NK-92 treated with Interleukin-12 subunit alpha and Interleukin-12 subunit beta, amount 100 ng/mL, for 24 hours (cell line): Measurements from ENCODE around the gene ARL14.

ENCODE experiments used
- DNase-seq: peaks from one replicate; lab custom pipeline; 2025; lab: John Stamatoyannopoulos, UW

The ARL14 gene

DNA sequence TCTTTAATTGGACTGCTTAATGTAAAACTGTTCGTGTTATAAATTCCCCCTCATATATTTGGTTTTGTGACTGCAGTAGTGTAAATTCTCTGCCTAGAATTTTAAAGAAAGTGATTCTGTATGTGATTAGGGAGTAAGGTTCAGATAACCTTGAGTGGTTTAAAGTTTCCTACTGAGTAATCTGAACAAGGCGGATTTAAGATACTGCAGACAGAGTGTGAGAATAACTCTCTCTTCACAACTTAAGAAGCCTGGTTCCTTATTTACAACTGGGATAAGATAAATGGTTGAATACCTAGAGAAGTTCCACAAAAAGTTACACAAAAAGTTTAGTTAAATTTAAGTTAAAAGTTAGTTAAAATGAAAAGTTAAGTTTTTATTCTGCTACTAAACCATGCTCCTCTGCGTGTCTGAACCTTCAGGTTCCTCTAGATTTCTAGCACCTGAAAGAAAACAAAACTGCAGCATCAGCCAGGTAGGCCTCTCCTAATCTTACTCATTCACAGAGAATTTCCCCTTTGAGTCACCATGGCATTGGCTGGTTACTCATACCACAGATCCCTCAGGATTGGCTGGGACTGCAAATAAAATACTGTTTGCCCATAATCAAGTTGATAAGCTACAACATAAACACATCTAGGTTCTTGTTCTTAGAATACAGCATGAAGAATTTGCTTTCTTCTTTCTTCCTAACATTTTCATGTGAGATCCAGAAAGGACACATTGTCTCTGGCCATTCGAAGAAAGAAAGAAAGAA, at the start of gene ARL14:
Gene ARL14, plus strand, starts transcription at position 614 of the 757 bp plus-strand sequence. CDS start 187 bp downstream, outside the sequence.
- no peak for DNase-seq

GRCh38 chr3:160629491-160629890, 47.5 kb upstream of the ARL14 start:
- DNase-seq, result no peak

- DNase-seq, result no peak
Observed at GRCh38 chr3:160633361-160634083, 43.4 kb upstream of the ARL14 start.

DNA sequence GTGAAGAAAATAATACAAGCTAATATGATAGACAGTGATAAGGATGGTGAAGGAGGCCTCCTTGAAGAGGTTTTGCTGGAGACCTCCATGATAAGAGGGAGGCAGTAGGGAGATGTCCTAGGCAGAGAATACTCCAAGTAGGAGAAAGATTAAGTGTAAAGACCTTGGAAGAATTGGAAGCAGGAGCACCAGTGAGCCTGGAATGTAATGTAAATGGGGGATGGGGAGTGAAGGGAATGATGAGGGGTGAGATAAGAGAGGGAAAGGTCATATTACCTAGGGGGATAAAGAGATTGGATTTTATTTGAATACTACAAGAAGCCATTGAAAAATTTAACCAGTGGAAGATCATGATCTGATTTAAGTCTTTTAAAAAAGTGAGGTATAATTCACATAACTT, 41.7 kb upstream of the ARL14 start:
- no peak for DNase-seq

DNA sequence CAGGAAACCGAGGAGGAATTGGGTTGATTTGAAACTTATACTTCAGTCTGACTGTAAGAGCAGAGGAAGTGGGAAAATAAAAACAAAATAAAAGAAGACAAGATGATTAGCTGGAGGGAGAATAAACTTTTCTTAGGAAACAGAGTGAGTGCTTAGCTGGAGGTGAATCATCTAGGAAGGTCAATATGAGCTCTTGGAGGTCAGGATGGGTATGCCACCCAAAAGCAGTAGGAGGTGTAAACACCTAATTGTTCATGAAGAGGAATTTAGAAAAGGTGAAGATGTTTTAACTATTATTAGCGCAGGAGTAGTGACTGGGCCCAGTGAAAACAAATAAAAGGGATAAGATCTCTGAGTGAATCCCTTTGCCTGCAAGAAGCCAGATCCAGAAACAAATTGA, 39.9 kb upstream of the ARL14 start:
- DNase-seq, result no peak

DNA sequence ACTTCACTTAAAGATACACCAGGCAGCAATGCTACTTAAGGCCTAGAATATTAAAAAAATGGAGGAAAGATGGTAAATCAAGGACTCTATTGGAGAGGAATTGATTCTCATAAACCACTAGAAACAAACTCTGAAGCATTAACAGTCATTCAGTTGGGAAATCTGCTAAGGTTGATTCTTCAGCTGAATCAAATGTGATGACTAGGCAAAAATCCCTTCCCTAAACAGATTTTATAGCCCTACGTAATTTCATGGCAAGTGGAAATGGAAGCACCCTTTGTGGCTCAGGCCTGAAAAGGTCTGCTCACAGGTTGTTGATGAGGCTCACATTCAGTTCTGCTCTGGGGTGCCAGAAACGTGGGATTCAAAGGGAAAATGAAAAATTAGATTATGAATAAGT, 38.8 kb upstream of the ARL14 start:
- DNase-seq, result no peak

DNA sequence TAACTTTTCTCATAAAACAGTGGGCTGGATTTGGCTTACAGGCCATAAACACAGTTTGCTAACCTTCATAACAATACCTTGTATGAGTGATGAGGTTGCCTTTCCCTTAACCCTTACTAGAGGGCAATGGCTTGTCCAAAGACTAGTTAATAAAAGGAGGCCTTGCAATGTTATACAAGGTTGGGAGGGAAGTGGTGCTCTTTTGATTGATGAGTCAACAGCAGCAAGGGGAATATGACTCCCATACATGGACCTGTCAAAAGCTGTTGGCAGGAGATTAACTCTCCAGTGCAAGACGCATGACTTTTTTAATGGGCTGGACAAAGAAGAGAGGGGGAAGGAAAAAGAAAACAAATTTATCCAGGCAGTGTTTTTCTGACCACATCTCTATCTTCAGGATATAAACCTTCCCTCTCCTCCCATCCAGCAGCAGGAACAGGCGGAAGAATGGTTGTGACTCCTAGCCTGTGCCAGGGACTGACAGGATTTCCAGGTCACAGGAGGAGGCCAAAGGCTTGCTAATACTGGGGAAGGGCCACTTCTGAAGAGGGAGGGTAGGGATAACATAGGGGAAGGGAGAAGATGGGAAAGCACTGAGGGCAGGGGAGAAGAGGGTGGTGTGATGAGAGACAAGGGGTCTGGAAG, 35.2 kb upstream of the ARL14 start:
- DNase-seq, result no peak

- no peak for DNase-seq
Observed at GRCh38 chr3:160643994-160644393, 33.0 kb upstream of the ARL14 start.

- DNase-seq, result no peak
Observed at GRCh38 chr3:160644491-160644890, 32.5 kb upstream of the ARL14 start.

- DNase-seq, result no peak
Observed at GRCh38 chr3:160648701-160649100, 28.3 kb upstream of the ARL14 start.

DNA sequence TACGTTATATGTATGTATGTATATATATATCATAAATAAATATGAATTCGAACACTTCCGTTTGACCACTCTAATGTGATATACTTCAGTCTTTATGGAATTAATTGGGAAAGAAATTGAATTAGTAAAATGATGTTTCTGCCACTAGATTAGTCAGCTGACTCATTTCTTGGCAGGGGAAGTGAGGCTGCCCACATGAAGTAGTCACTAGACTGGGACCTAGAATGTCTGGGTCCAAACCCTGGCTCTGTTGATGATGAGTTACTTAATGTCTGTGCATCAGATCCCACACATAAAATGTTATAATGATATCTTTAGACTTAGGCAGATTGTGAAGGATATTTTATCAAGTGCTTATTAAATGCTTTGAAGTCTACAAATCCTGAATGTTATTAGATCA, 27.4 kb upstream of the ARL14 start:
- DNase-seq, result no peak

GRCh38 chr3:160653512-160653911, 23.4 kb upstream of the ARL14 start:
- DNase-seq, result no peak

DNA sequence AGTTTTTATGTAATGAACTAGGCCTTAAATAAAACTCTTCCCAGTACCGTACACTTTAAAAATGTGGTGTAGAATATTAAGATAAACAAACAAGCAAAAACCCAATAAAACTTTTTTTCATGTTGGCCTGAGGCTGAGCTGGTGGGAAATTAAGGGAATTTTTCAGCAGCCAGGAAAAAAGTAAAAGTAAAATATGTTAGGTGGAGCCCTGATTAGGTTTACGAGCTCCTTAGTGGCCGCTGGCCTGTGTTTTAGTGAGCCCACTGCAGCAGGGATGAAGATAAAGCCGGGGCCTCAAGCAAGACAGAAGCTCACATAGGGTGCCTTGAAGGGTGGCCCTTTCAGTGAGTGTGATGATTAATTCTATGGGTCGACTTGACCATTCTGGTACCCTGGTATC, 16.1 kb upstream of the ARL14 start:
- no peak for DNase-seq

GRCh38 chr3:160661660-160662059, 15.3 kb upstream of the ARL14 start:
- DNase-seq, result no peak

GRCh38 chr3:160665231-160665630, 11.7 kb upstream of the ARL14 start:
- no peak for DNase-seq

DNA sequence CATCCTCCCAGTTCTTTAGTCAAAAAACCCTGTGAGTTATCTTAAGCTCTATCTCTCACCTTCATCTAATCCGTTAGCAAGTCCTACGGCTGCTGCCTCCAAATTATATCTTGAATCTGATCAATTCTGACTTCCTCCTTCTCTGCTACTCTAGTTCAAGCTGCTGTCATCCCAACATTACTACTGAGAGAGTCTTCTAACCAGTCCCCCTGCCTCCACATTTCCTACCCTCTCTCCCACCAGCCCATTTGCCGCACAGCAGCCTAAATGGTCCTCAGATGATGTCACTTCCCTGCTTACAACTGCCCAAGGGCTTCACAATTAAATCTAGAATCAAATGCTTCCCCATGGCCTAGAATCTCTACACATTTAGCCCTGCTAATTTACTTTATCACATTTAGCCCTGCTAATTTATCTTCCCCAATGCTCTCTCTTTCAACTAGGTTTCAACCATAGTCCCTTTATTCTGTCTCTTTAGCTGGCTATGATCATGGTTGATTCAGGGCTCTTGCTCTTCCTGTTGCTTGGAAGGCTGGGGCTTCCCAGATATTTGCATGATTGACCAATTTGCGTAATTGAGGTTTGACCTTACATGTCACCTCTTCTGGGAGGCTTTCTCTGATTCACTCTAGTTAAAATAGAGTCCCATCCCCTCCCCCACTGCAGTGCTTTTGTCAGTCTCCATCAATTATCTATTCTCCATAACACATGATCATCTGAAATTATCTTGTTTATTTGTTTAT, 11.0 kb upstream of the ARL14 start:
- DNase-seq, result no peak

GRCh38 chr3:160667452-160667851, 9.5 kb upstream of the ARL14 start:
- DNase-seq, result no peak

DNA sequence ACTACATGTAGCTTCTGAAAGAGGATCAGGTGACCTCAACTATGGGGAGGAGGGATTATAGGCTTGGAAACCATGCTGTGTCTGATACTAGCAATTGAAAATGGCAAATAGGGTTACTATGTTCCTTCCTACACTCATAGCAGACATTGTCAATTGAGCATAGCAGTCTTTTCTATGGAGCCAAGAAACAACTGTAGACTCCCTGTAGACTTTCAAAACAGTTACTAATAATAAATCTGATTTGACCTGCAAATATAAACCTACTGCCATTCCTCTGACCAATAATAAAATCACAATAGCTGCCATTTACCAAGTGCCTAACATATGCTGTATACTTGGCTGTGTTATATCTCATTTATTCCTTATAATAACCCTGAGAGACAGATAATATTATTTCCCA, 8.5 kb upstream of the ARL14 start:
- DNase-seq, result no peak

DNA sequence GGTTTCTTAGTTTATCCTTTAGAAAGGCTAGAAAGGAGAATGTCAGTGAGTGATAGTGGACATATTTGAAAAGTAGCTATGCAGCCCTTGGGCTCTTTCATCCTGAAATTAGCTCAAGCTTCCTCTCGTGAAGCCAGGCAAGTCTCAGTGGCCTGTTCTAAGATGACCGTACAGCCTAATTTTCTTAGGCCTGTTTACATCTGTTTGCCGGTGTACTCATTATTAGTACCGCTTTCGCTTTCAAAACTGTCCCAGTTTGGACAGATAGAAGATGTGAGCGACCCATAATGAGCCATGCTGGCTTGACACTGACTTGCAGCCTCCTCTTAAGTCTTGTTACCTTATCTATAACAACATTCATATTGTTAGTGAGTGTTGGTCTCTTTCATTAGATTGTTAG, 5.7 kb upstream of the ARL14 start:
- DNase-seq, result no peak

GRCh38 chr3:160671995-160672394, 5.0 kb upstream of the ARL14 start:
- no peak for DNase-seq

DNA sequence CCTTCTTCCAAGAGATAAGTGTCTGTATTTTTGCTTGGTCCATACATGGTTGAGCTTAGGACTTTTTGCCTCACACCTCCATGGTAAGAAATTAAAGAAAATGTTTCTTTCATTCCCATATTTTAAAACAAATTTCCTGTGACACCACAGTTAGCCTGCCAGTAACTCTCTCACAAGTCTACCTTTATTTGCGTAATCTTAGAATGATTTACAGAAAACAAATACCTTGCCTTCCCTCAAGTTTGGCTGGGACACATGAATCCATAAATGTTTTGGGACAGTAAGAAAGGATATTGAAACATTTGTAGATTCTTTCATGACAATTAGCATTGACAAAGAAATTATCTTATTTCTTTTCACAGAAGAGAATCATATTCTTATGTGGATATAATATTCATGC, 3.8 kb upstream of the ARL14 start:
- no peak for DNase-seq

GRCh38 chr3:160675566-160676124, 1.3 kb upstream of the ARL14 start:
- DNase-seq, result no peak
